HG03064 (cell line): ENCODE results near the gene FERMT3.
A peak's percentile ranks its signal among the peaks of the same experiment; 100 is the strongest.

ENCODE experiments used
- ATAC-seq: cut with Tn5 transposase; IDR thresholded peaks from one replicate; pipeline ENCODE4 v1.9.1; 2021; ENCODE audit warnings: low read depth; ENCODE audit not compliant: unreplicated experiment

The FERMT3 gene

GRCh38 chr11:64259533-64260067 is 53.1 kb downstream of the FERMT3 start:
- ATAC-seq, result no peak

GRCh38 chr11:64260147-64260708 is 53.7 kb downstream of the FERMT3 start:
- ATAC-seq, result no peak

- no peak for ATAC-seq
These were observed 55.1 kb downstream of the FERMT3 start for GRCh38 chr11:64261556-64262080.

GRCh38 chr11:64262271-64263002 is 55.9 kb downstream of the FERMT3 start:
- ATAC-seq, result no peak

GRCh38 chr11:64263021-64263946 is 56.8 kb downstream of the FERMT3 start:
- no peak for ATAC-seq

- ATAC-seq, result no peak
These were observed 57.4 kb downstream of the FERMT3 start for GRCh38 chr11:64263947-64264317.

- no peak for ATAC-seq
These were observed 57.9 kb downstream of the FERMT3 start for GRCh38 chr11:64264371-64264852.

- no peak for ATAC-seq
These were observed 58.9 kb downstream of the FERMT3 start for GRCh38 chr11:64265176-64266160.

GRCh38 chr11:64266339-64266738 is 59.8 kb downstream of the FERMT3 start:
- ATAC-seq, result no peak

GRCh38 chr11:64267207-64267945 is 60.9 kb downstream of the FERMT3 start:
- ATAC-seq, result no peak

- ATAC-seq, result no peak
These were observed 61.7 kb downstream of the FERMT3 start for GRCh38 chr11:64268025-64268892.

- peak; percentile 22 for ATAC-seq
These were observed 62.5 kb downstream of the FERMT3 start for GRCh38 chr11:64268893-64269539.

- peak; percentile 52 for ATAC-seq
These were observed 63.2 kb downstream of the FERMT3 start for GRCh38 chr11:64269540-64270220.
